ENCODE measurements around the gene GRP.

GRP gene

DNA sequence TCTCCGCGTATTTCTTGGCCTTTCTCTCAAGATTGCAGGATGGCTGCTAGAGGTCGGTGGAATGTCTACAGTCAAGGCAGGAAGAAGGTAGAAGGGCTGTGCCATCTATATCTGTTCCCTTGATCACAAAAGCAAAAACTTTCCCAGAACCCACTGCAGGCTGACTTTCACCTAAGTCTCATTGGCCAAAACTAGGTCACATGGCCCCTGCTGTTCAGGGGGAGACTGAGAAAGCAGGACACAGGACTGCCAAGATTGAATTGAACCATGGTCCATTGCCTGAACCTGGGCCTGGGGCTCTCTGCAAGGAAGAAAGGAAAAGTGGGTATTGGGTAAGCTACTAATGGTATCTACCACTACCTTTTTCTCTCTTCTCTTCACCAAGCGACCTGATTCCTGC, 9.7 kb upstream of the GRP start:
- FAIRE-seq (no peak), DNase-seq (ENCODE audit: insufficient read length, low spot score) (no peak)
- TF ChIP-seq POLR2A (IDR thresholded peaks at IDR 0.05; ENCODE audit: low read depth, low read length), result no peak

DNA sequence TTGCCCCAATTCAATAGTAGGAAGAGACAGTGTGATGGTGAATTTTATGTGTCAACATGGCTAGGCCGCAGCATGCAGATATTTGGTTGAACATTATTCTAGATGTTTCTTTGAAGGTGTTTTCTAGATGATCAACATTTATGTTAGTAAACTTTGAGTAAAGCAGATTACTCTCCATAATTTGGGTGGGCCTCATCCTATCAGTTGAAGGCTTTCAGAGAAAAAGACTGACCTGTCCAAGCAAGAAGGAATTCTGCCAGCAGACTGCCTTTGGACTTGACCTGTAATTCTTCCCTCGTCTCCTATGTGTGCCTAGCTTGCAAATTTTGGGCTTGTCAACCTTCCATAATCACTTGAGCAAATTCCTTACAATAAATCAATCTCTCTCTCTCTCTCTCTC, 8.3 kb upstream of the GRP start:
- no peak for DNase-seq (ENCODE audit: insufficient read length, low spot score)
- no peak for TF ChIP-seq POLR2A (IDR thresholded peaks at IDR 0.05; ENCODE audit: low read depth, low read length)
- no peak for FAIRE-seq

DNA sequence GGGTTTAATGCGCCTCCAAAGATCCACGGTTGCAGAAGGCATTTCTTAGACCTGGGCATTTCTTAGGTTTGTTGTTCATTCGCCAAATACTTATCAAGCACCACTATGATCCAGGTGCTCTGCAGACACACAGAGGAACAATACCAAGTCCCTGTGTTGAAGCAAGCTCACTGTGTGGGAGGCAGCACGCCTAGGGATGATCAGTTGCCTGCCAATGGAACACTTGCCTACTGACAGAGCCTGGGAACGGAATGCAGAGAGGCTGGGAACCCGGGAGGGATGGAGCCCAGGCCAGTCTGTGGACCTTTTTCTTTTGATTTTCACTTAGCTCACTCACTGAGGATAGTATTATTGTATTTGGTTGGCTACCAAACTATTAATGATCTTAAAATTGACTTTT, 1.9 kb upstream of the GRP start:
- no peak for FAIRE-seq

DNA sequence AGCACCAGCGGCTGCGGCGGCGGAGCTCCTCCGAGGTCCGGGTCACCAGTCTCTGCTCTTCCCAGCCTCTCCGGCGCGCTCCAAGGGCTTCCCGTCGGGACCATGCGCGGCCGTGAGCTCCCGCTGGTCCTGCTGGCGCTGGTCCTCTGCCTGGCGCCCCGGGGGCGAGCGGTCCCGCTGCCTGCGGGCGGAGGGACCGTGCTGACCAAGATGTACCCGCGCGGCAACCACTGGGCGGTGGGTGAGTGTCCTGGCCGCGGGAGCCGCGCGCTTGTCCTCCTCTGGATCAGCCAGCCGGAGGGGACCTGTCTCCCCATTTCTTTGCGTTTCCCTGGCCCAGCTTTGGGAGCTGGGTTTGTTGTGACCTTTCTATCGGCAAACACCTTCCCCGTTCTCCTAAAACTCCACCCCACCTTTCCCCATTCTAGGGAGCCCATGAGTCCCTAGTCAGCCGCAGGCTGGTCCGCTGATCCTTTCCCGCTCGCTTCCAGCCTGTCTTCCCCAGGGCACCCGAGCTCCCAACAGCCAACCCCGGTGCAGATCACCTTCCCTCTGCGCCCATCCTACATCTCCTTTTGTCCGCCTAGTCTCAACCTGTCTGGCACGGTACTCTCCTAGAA, 316 bp downstream of the GRP start:
- no peak for TF ChIP-seq POLR2A (IDR thresholded peaks at IDR 0.05; ENCODE audit: low read depth, low read length)
- DNase-seq (ENCODE audit: insufficient read length, low spot score), result no peak
- no peak for FAIRE-seq

More for the DNA sequence above, 1.9 kb upstream of the GRP start:
- TF ChIP-seq POLR2A (IDR thresholded peaks at IDR 0.05; ENCODE audit: low read depth, low read length), result no peak
- DNase-seq (ENCODE audit: insufficient read length, low spot score), result no peak

DNA sequence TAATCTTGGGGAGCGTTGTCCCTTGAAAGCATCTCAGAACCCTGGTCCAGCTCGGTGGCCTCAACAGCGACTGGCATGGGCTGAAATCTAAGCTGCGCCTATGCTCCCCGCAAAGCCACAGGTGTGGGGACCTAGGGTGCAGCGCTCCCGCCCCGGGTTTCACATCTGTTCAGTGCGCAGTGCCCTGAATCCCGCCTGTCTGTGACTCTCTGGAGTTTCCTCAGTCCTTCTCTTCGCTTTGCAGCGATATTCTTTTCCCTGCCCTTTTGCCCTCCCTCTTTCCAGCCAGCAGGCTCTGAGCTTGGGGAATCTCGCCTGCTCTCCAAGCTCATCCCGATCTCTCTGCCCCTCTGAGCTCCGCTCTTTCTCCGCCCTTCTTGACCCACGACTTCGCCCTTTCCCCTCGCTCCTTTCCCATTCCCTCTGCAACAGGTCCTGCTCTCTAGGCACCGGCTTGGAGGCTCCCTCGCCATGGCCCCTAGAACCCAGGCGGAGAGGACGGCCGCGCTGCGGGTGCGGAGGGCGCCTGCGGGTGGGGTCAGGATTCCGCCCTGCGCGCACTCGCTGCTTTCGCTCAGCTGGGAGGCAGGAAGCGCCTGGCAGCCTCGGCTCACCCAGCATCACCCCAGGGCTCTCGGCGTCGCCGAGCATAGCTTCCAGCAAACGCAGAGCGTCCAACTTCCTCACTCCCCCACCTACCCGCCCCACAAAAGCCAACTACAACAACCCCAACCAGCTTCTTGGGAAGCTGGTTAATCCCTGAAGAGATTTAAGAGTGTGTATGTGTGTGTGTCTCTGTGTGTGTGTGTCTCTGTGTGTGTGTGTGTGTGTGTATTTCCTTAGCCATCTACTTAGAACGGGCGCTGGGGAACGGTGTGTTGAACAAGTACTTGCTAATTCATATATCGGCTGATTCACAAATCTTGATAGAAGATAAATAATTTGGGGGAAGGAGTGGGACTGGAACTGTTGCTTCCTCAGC, 1.1 kb downstream of the GRP start:
- DNase-seq (ENCODE audit: insufficient read length, low spot score) (no peak), FAIRE-seq (no peak)
- no peak for TF ChIP-seq POLR2A (IDR thresholded peaks at IDR 0.05; ENCODE audit: low read depth, low read length)

DNA sequence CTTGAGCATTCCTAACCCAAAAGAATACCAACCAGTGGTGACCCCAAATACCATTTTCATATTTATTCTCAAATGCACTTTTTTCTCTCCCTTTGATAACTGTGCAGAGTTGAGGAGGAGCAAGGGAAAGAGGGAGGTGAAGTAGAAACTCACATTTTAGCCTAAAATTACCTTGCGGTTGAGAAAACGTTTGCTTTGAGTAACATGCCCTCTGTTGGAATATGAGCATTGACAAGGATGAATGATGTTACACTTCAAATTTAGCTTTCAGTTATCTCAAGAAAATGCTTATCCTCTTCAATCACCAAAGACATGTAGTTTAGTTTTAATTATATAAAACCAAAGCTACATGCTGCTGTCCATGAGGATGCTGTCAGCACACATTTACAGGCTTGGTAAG, 2.4 kb downstream of the GRP start:
- TF ChIP-seq POLR2A (IDR thresholded peaks at IDR 0.05; ENCODE audit: low read depth, low read length), result no peak
- DNase-seq (ENCODE audit: insufficient read length, low spot score), result no peak
- FAIRE-seq, result no peak

DNA sequence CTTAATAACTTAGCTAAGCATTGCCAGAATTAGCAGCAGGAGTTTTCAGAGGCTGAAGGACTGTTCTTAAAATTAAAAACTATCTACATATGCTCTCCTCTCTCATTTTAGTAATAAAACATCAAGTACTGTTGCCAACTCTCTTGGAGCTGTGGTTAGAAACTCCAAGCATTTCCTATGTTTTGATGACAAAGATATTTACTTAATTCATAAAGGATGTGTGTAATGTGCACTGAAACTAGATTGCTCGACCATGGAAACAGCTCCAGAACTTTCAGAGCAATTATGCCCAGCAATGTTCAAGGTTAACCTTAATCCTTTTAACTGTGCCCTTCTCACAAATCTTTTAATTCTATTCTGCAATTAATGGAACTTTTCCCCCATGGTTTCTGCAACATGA, 8.4 kb downstream of the GRP start:
- no peak for TF ChIP-seq POLR2A (IDR thresholded peaks at IDR 0.05; ENCODE audit: low read depth, low read length)
- DNase-seq (ENCODE audit: insufficient read length, low spot score), result no peak
- no peak for FAIRE-seq

DNA sequence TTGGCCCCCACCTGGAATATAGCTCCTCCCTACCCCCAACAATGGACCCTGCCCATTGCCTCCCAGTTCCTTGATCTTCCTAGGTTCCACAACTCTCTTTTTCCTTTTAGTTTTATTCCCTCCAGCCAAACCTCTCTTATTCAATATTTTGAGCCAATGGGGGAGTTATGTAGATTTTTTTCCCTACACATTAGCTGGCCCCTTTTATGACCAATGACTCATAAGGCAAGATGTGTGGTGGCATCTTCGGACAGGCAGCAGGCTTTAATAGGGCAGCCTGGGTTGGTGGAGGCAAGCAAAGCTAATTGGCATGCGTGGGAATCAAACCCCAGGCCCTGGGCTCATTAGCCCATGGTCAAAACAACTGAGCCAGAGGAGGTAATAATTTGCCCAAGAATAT, 9.2 kb downstream of the GRP start:
- no peak for FAIRE-seq
- no peak for DNase-seq (ENCODE audit: insufficient read length, low spot score)
- TF ChIP-seq POLR2A (IDR thresholded peaks at IDR 0.05; ENCODE audit: low read depth, low read length), result no peak

DNA sequence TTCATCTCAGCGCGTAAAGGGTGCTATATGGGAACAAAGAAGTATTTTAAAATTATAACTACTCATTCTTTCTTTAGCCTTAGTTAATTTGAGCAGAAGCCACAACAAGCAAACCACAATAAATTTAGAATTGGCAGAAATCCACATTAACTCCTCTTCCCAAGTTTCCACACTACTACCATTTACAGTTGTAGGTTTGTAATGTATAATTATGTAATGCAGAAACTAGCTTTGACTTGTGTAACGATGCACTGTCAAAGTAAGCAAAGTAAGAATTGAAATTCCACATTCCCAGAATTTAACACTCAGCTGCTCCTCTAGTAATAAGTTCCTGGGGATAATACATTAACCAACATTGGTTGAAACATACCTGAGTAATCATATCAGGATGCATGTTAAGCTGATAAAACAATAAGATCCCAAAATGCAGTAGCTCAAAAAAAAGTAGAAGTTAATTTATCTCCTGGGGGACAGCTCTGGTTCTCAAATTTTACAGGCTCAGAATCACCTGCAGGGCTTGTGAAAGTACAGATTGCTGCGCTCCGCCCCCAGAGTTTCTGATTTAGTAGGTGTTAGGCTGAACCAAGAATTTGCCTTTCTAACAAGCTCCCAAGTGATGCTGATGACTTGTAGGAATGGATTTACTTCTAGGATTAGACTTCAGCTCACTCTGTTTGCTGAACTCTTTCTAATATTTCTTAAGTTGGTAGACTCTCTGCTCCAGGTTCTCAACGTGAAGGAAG, 9.9 kb downstream of the GRP start:
- DNase-seq (ENCODE audit: insufficient read length, low spot score), result no peak
- no peak for FAIRE-seq
- TF ChIP-seq POLR2A (IDR thresholded peaks at IDR 0.05; ENCODE audit: low read depth, low read length), result no peak

DNA sequence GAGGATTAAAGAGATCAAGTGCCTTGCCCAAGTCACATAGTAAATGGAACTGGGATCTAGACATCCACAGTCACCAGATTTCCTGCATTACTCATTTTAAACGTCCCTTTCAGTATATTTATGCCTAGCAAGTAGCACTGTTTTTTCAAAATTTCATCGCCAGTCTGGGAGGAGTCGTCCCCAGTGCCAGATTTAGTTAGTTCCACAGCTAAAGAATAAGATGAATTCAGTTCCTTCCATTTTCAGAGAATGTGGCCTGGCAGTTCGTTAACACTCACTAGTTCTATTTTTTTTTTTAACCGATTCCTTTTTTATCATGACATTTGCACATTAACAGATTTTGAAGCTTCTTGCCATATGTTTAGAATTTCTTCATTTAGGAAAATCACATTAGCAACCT, 11.2 kb downstream of the GRP start:
- FAIRE-seq (no peak), DNase-seq (ENCODE audit: insufficient read length, low spot score) (no peak)
- TF ChIP-seq POLR2A (IDR thresholded peaks at IDR 0.05; ENCODE audit: low read depth, low read length), result no peak

DNA sequence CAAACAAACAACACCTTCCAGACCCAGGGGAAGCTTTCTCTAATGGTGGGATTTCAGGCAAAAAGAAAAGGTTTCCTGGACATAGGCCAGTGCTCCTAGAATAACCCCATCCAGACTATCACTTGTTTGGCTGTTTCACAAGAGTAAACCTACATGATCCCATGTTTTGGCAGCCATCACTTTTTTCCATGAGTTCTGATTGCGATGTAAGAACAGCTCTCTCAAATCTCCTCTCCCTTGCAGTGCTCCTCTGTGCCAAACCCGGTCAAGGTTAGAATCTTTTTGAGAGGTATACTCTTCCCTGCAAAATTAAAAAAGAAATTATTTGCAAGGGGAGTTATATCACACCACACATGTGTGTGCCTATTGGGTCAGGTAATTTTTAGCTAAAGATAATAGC, 11.9 kb downstream of the GRP start:
- FAIRE-seq, result no peak
- no peak for TF ChIP-seq POLR2A (IDR thresholded peaks at IDR 0.05; ENCODE audit: low read depth, low read length)
- no peak for DNase-seq (ENCODE audit: insufficient read length, low spot score)

DNA sequence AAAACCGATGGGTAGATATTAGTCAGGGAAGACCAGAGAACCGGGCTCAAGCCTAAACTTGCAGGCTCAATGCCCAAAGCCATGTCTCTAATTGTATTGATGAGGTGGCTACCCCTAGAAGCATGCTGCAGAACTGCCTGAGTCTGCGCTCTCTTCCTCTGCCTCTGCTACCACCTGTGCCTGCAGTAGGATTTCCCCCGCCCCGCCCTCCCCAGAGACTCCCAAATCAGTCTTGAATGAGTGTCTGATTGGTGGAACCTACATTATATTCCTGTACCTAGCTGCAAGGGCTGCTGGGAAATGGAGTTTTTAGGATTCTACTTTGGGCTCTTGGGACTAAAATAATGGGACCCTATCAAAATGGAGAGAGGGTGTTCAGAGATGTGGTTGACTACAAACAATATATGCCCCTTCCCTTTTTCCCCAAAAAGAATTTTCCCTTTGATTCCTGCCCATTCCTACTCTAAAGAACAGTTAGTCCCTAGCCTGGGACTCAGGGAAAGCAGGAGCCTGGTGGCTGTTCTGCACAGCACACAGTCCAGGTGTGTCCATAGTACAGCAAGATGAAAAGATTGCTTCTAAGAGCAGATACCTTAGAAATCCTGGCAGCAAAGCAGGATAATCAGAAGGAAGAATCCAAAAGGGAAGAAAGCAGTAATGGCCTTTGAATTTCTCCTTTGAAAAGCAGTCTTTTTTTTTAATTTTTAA, 12.5 kb downstream of the GRP start:
- no peak for FAIRE-seq
- no peak for DNase-seq (ENCODE audit: insufficient read length, low spot score)

DNA sequence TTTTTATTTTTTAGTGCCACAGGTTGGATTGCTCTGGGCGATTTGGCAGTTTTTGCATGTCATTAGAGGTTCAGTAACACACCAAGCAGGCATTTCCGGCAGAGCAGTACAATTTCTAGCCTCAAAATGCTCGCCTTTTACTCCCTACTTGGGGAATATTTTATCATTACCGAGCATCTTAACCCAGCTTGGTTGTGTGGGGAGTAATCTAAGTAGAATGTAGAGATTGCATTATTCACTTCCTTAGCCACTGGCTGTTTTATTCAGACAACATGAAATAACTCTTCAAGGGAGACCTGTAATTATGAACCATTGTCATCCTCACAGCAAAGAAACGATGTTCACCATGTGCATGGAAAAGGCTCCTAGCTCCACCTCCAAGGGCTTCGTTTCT, 13.1 kb downstream of the GRP start:
- no peak for DNase-seq (ENCODE audit: insufficient read length, low spot score)
- no peak for FAIRE-seq
- TF ChIP-seq POLR2A (IDR thresholded peaks at IDR 0.05; ENCODE audit: low read depth, low read length), result no peak

More for the DNA sequence above, 12.5 kb downstream of the GRP start:
- TF ChIP-seq POLR2A (IDR thresholded peaks at IDR 0.05; ENCODE audit: low read depth, low read length), result no peak

DNA sequence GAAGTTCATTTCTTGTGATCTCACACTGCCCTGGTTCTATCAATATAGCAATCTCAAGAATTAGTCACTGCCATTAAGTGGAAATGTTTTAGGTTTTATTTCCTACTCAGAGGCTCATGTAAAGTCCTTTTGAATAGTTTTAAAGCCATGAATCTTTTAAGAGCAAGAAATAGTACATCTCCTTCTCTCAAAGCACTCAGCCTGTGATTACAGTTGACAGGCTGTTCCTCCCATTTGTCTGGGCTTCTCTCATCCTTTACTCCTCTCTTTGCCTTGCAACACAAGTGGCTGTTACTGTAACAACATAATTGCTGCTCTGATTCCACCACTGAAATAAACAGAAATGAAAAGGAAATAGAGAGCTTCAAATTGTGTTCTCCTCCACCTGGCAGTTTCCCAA, 18.4 kb downstream of the GRP start:
- no peak for FAIRE-seq
- TF ChIP-seq POLR2A (IDR thresholded peaks at IDR 0.05; ENCODE audit: low read depth, low read length), result no peak
- DNase-seq (ENCODE audit: insufficient read length, low spot score), result no peak
